Activated CD4-positive, alpha-beta T cell treated with anti-CD3 and anti-CD28 coated beads, Interleukin-2, amount 10 ng/mL, durations not matched to agents 7 days and 5 days (primary cell): ENCODE data around the gene FHOD3. TPM values are rescaled to one million over a fixed set of nuclear protein-coding genes. Genes with fewer than 3 reads are reported as not detected.
"Not testable (repeated sequence)": the region's sequence is repeated elsewhere in the genome, so short reads cannot be mapped to it uniquely, and the experiment has no call there.

Experiments
- CTCF ChIA-PET: fragments of 350-600 bp; sonication (Branson Sonifier 250); formaldehyde crosslinking; loops from one replicate; lab custom pipeline; 2021; ENCODE audit warnings: antibody characterized with exemption; lab: Charles Lee
- POLR2A ChIA-PET: fragments of 350-600 bp; sonication (Branson Sonifier 250); formaldehyde crosslinking; loops from one replicate; lab custom pipeline; 2021; ENCODE audit warnings: antibody characterized with exemption; lab: Charles Lee
- DNase-seq: peaks from one replicate; pipeline ENCODE4 v3.0.0-alpha.2; 2020
- H3K27ac Mint-ChIP-seq: one replicate; pipeline ENCODE4 v1.8.0; 2021; ENCODE audit warnings: mild to moderate bottlenecking, moderate library complexity, mixed read lengths
- H3K27me3 Mint-ChIP-seq: one replicate; pipeline ENCODE4 v1.8.0; 2021; ENCODE audit warnings: mixed read lengths
- H3K36me3 Mint-ChIP-seq: one replicate; pipeline ENCODE4 v1.8.0; 2021; ENCODE audit warnings: low read depth, mixed read lengths
- H3K4me1 Mint-ChIP-seq: one replicate; pipeline ENCODE4 v1.8.0; 2021; ENCODE audit warnings: mixed read lengths
- H3K4me3 Mint-ChIP-seq: one replicate; pipeline ENCODE4 v1.8.0; 2021; ENCODE audit warnings: mild to moderate bottlenecking, moderate library complexity, mixed read lengths
- H3K9me3 Mint-ChIP-seq: one replicate; pipeline ENCODE4 v1.8.0; 2021; ENCODE audit warnings: mixed read lengths
- total RNA-seq, 2 experiments: library from RNA; stranded (reverse); gene quantifications; one replicate each; pipeline ENCODE4 v1.2.3, GENCODE V29; 2021

The FHOD3 gene
- total RNA-seq, 2 experiments from 2014 or later = not detected

DNA sequence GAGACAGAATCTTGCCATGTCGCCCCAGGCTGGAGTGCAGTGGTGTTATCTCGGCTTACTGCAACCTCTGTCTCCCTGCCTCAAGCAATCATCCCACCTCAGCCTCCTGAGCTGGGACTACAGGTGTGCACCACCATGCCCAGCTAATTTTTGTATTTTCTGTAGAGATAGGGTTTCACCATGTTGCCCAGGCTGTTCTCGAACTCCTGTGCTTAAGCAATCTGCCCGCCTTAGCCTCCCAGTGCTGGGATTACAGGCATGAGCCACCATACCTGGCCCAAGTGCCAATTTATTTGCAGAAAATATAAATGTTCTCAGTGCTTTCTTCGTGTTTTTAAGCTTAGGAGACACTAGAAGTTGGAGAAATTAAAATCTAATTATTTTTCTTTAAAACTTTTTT lies 166.0 kb downstream of the FHOD3 start:
- H3K4me3 Mint-ChIP-seq, H3K27ac Mint-ChIP-seq, H3K9me3 Mint-ChIP-seq, CTCF ChIA-PET, H3K27me3 Mint-ChIP-seq, H3K36me3 Mint-ChIP-seq, H3K4me1 Mint-ChIP-seq, DNase-seq: not testable (repeated sequence)
- POLR2A ChIA-PET = interaction anchor here (0.7 kb wide), 1 partner anchor 10 kb away, joined by 3 read pairs; no protein-coding TSS in a partner anchor

DNA sequence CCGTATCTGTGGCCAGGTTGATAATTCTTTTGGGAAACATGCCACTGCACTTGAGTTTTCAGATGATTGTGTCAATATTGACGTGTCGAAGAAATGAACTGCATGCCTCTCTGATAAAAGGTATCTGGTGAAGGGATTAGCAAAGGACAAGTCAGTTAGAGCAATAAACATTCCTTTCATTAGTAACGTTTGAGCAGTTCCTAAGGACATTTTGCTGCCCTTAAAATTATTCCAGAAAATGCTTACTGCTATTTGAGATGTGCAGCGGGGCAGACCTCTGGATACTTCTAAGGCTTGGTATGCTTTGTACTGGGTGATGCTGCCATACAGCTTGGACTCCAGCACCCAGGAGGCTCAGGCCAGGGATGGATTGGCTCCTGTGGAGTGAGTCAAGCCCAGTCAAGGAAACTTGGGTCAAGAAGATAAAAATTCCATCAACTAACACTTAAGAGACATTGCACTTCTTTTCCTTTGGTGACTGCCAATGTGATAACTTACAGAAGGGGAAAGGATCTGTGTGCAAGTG lies 166.7 kb downstream of the FHOD3 start:
- CTCF ChIA-PET = no interaction called here
- no peaks in the 10 kb centered on the region for H3K27me3 Mint-ChIP-seq
- no peak overlapping the region for H3K4me3 Mint-ChIP-seq
- H3K36me3 Mint-ChIP-seq = no peaks in the 10 kb centered on the region
- no peak for DNase-seq
- no peaks in the 10 kb centered on the region for H3K9me3 Mint-ChIP-seq
- POLR2A ChIA-PET = interaction anchor here (0.7 kb wide), 1 partner anchor 9 kb away, joined by 3 read pairs; no protein-coding TSS in a partner anchor
- no peak overlapping the region for H3K27ac Mint-ChIP-seq
- no peaks in the 10 kb centered on the region for H3K4me1 Mint-ChIP-seq

DNA sequence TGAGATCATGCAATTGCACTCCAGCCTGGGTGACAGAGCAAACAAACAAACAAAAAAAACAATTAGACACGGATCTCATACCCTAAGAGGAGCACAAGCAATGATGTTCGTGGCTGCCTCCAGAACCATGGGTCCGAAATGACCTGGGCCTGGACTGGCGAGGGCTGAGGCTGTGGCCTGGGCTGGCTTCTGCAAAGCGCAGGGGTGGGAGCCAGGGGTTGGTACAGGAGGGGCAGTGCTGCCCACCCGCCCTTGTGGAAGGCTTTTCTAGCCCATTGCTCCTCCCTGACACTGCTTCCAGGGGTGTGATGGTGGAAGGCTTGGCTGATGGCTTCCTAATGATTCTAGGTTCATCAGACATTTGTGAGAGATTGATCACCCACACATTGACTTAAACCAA lies 167.8 kb downstream of the FHOD3 start:
- ChIA-PET CTCF (no interaction called here), POLR2A (no interaction called here)
- no peaks in the 10 kb centered on the region for H3K27me3 Mint-ChIP-seq
- H3K36me3 Mint-ChIP-seq = no peaks in the 10 kb centered on the region
- no peaks in the 10 kb centered on the region for H3K4me1 Mint-ChIP-seq
- no peak overlapping the region for H3K27ac Mint-ChIP-seq
- DNase-seq = no peak
- no peaks in the 10 kb centered on the region for H3K9me3 Mint-ChIP-seq
- no peak overlapping the region for H3K4me3 Mint-ChIP-seq

DNA sequence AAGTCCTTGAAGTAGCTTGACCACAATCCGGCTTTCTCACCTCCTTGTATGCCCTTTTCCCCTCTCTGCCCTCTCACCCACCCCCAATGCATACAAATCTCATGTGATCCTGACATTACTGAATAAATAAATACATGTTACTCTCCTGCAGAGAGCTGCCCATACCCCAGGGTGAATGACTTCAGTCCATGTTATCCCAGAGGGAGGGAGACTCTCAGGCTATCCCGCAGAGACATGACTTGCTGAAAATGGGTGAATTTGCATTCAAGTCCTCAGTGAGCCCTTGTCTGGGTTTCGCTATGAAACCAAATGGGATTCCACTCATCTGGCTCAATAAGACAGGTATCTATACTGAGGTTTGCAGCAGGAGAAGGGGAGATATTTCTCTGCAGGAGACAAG lies 168.5 kb downstream of the FHOD3 start:
- H3K4me3 Mint-ChIP-seq = no peak overlapping the region
- no peak for DNase-seq
- POLR2A ChIA-PET = no interaction called here

DNA sequence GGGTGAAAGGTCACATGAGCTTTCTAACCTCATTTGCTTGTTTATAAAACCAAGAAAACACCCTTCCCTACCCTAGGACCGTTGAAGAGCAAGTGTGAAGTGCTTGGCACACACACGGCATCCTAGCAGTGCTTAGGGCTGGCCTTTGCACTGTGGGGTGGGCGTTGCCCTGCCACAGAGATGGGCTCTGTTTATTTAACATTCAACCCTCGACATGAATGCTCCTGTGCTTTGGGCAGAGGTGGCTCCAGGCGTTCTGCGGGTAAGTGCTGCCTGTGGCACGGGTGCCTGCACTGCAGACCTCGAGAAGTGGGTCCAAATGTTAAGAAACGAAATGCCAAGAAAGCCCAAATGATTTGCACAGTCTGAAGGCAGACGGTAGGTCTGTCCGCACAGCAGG lies 170.1 kb downstream of the FHOD3 start:
- H3K27me3 Mint-ChIP-seq = no peaks in the 10 kb centered on the region
- ChIA-PET CTCF (no interaction called here), POLR2A (no interaction called here)
- H3K36me3 Mint-ChIP-seq = no peaks in the 10 kb centered on the region
- no peak overlapping the region for H3K27ac Mint-ChIP-seq
- H3K9me3 Mint-ChIP-seq = no peaks in the 10 kb centered on the region
- no peak overlapping the region for H3K4me3 Mint-ChIP-seq
- no peak for DNase-seq
- no peaks in the 10 kb centered on the region for H3K4me1 Mint-ChIP-seq

More for the DNA sequence above, 168.5 kb downstream of the FHOD3 start:
- Mint-ChIP-seq H3K27ac (no peak overlapping the region), H3K9me3 (no peaks in the 10 kb centered on the region), H3K4me1 (no peaks in the 10 kb centered on the region), H3K27me3 (no peaks in the 10 kb centered on the region), H3K36me3 (no peaks in the 10 kb centered on the region)
- CTCF ChIA-PET = interaction anchor here (0.8 kb wide), 1 partner anchor 25 kb away, joined by 3 read pairs; no protein-coding TSS in a partner anchor

DNA sequence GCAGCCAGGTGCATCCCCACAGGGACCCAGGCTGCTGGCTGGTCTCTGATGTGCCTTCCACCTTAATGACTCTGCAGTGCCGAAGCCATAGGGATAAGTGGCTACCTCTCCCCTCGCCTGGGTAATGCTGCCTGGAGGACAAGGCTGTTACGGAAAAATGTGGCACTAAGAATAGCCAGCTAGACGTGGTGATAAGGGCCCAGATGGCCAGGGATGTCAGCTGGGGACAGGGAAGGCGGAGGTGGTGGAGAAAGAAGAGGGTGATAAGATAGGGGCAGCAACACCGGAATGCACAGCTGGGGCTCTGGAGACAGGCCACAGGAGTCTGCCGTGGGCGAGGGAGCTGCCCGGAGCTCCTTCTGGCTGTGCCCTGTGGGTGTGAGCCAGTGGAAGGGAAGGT lies 170.6 kb downstream of the FHOD3 start:
- Mint-ChIP-seq H3K4me3 (no peak overlapping the region), H3K27ac (no peak overlapping the region), H3K27me3 (no peaks in the 10 kb centered on the region), H3K9me3 (no peaks in the 10 kb centered on the region), H3K4me1 (no peaks in the 10 kb centered on the region), H3K36me3 (no peaks in the 10 kb centered on the region)
- no peak for DNase-seq
- ChIA-PET POLR2A (no interaction called here), CTCF (no interaction called here)

DNA sequence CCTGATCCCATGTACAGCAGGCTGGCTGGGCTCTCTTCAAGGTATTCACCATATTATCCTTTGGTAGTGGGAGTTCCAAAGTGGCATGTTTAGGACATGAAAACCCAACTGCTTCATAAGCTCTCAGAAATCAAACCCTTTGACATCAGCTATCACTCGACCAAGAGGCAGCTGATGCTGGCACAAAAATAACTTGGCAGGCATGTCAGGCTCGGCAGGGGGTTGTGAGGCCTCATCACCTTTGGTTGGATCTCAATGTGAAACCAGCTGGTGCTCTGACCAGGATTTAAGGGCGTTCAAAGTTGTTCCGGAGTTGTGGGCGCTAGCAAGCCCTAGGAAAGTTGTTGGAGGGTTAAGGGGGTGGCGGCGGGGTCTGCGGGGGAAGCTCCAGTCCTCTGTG lies 171.9 kb downstream of the FHOD3 start:
- H3K27me3 Mint-ChIP-seq = no peaks in the 10 kb centered on the region
- H3K4me1 Mint-ChIP-seq = peaks cover 1% of the 10 kb centered on the region
- no peak overlapping the region for H3K4me3 Mint-ChIP-seq
- POLR2A ChIA-PET = no interaction called here
- no peak for DNase-seq
- H3K36me3 Mint-ChIP-seq = no peaks in the 10 kb centered on the region
- H3K9me3 Mint-ChIP-seq = no peaks in the 10 kb centered on the region
- no peak overlapping the region for H3K27ac Mint-ChIP-seq
- CTCF ChIA-PET = no interaction called here

DNA sequence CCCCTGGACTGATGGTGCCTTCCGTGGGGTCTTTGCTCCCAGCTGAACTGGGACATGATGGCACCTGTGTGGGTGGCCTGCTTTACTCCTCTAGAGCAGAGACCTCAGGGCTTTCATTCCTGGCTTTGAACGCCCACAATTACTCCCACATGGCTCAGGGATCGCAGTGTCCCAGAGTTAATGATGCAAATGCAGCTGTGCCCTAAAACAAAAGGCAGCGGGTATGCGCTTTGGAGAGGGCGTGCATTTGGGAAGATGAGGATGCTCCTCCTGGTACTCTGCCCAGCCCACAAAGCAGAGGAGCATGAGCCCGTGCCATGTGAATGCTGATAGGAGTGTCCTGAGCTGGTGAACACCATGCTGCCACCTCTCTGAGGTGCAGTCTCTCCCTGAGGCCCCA lies 173.4 kb downstream of the FHOD3 start:
- Mint-ChIP-seq H3K9me3 (no peaks in the 10 kb centered on the region), H3K4me1 (peaks cover 1% of the 10 kb centered on the region), H3K27ac (no peak overlapping the region), H3K27me3 (no peaks in the 10 kb centered on the region), H3K4me3 (no peak overlapping the region), H3K36me3 (no peaks in the 10 kb centered on the region)
- POLR2A ChIA-PET = no interaction called here
- CTCF ChIA-PET = interaction anchor here (1.0 kb wide), 1 partner anchor 583 kb away, joined by 3 read pairs; no protein-coding TSS in a partner anchor
- no peak for DNase-seq

DNA sequence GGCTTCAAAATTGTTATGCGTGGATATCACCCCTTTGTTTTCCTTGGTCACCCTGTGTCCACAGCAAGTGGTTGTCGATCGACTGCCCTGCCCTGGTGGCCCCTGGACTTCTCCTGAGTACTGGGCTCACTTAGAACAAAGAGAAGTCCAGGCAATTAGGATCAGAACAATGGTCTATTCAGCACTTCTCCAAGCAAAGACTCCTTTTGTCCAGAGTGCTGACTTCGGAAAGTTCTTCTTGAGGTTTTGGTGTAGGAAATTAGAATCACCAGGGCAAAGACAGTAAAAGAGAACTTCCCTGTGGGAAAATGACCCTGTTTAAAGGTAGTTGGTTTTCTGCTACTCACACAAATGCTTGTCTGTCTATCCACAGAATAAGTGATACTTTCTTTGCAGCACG lies 173.9 kb downstream of the FHOD3 start:
- DNase-seq = no peak
- no peaks in the 10 kb centered on the region for H3K36me3 Mint-ChIP-seq
- H3K9me3 Mint-ChIP-seq = no peaks in the 10 kb centered on the region
- H3K27me3 Mint-ChIP-seq = no peaks in the 10 kb centered on the region
- H3K4me3 Mint-ChIP-seq = no peak overlapping the region
- peaks cover 1% of the 10 kb centered on the region for H3K4me1 Mint-ChIP-seq
- POLR2A ChIA-PET = no interaction called here
- CTCF ChIA-PET = no interaction called here
- no peak overlapping the region for H3K27ac Mint-ChIP-seq

DNA sequence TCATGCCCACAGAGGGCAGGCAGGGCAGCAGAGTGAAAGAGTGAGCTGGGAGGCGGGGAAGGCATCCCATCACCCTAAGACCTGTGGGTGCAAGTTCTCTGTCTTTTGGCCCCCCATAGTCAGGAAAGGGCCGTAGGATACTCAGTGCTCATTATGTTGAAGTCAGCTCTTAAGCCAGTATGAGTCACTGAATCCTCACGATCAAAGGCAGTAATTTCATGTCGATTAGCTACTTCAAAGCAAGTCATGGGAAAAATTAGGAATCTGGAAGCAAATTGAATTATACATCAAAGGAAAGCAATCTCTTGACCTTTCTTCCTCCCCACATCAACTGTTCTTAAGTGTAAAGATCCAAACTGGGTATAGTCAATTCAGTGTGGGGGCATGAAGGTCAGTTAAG lies 178.9 kb downstream of the FHOD3 start:
- CTCF ChIA-PET = no interaction called here
- peaks cover 1% of the 10 kb centered on the region for H3K4me1 Mint-ChIP-seq
- no peak overlapping the region for H3K4me3 Mint-ChIP-seq
- H3K27me3 Mint-ChIP-seq = no peaks in the 10 kb centered on the region
- H3K36me3 Mint-ChIP-seq = no peaks in the 10 kb centered on the region
- H3K27ac Mint-ChIP-seq = no peak overlapping the region
- H3K9me3 Mint-ChIP-seq = no peaks in the 10 kb centered on the region
- POLR2A ChIA-PET = no interaction called here
- DNase-seq = no peak

DNA sequence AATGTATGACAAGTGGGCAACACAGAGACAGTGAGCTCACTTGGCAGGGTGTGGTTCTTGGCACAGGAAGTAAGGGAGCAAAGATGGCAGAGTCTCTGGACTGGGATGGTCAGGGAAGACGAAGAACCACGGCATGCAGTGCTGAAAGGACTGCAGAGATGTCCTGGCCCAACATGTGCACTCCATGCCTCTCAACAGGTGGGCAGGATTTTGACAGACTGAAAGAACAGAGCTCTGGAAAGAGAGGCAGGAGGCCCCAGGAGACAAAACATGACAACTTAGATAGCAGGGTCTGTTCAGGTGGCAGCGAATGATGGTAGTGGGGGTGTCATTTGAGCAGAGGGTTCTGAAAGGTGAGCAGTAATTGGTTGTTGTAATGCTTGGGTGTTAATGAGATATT lies 180.3 kb downstream of the FHOD3 start:
- POLR2A ChIA-PET = no interaction called here
- Mint-ChIP-seq H3K27me3 (no peaks in the 10 kb centered on the region), H3K9me3 (no peaks in the 10 kb centered on the region), H3K4me3 (no peak overlapping the region), H3K4me1 (peaks cover 1% of the 10 kb centered on the region), H3K27ac (no peak overlapping the region), H3K36me3 (no peaks in the 10 kb centered on the region)
- no peak for DNase-seq
- CTCF ChIA-PET = no interaction called here

DNA sequence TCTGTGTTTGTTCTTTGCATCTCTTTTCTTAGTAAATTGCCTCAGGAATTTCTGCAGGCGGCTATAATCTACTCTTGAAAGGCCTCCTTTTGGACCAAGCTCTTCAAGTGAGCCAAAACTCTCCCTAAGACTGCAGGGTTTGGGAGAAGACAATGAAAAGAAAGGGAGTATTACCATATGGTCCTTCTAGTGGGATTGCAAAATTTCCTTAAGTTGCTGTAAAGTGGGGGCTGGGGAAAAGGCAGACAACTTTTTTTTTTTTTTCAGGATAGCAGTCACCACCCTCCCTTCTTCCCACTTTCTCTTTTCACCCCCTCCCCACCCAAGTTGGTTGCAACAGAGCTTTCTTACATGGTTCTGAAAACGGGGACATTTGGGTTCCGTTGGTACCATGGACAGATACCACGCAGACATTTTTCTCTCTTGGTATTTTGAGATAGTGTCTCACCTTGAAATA lies 183.7 kb downstream of the FHOD3 start:
- Mint-ChIP-seq H3K27ac (no peak overlapping the region), H3K4me1 (no peaks in the 10 kb centered on the region), H3K4me3 (no peak overlapping the region), H3K36me3 (no peaks in the 10 kb centered on the region), H3K9me3 (no peaks in the 10 kb centered on the region), H3K27me3 (no peaks in the 10 kb centered on the region)
- ChIA-PET POLR2A (no interaction called here), CTCF (interaction anchor here (0.9 kb wide), 1 partner anchor 20 kb away, joined by 4 read pairs; no protein-coding TSS in a partner anchor)
- DNase-seq = no peak

DNA sequence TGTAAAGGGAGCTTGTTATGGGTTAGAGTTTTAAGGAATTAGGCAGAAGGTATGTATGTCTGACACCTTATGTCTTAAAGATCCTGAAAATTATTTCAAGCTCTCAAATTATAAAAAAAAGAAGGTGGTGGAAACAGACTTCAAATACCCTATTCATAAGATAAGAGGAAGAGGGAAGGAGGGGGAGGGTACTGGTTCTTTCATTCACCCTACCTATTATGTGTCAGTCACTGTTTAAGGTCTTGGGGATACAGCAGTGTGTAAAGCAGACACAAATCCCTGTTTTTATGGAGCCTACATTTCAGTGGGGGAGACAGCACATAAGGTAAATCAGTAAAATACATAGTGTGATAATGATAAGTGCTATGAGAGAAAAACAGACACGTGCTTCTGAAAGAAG lies 184.4 kb downstream of the FHOD3 start:
- POLR2A ChIA-PET = no interaction called here
- Mint-ChIP-seq H3K27me3 (no peaks in the 10 kb centered on the region), H3K36me3 (no peaks in the 10 kb centered on the region), H3K27ac (no peak overlapping the region), H3K4me1 (no peaks in the 10 kb centered on the region), H3K4me3 (no peak overlapping the region), H3K9me3 (no peaks in the 10 kb centered on the region)
- no peak for DNase-seq
- CTCF ChIA-PET = no interaction called here

DNA sequence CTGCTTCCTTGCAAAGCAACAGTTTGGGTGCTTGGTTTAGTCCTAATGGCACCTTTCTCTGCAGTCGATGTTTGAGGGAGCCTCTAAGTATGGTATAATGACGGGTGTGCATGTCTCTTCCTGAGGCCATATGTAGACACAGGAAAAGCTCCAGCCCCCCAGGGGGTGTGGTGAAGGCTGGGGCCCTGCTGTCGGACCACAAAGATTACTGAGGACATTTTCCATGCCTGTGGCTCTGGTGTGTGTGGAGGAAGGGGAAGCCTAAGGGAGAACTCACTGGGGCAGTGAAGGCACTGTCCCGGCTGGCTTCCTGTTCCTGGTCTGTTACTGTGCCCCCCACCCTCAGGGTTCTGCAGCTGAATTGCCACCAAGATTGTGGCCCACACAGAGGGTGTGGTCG lies 187.1 kb downstream of the FHOD3 start:
- no peak overlapping the region for H3K27ac Mint-ChIP-seq
- ChIA-PET POLR2A (no interaction called here), CTCF (no interaction called here)
- no peaks in the 10 kb centered on the region for H3K27me3 Mint-ChIP-seq
- no peak overlapping the region for H3K4me3 Mint-ChIP-seq
- no peaks in the 10 kb centered on the region for H3K9me3 Mint-ChIP-seq
- H3K4me1 Mint-ChIP-seq = no peaks in the 10 kb centered on the region
- H3K36me3 Mint-ChIP-seq = no peaks in the 10 kb centered on the region
- no peak for DNase-seq
